ENCODE measurements around the gene THAP8.

THAP8 gene, protein sequence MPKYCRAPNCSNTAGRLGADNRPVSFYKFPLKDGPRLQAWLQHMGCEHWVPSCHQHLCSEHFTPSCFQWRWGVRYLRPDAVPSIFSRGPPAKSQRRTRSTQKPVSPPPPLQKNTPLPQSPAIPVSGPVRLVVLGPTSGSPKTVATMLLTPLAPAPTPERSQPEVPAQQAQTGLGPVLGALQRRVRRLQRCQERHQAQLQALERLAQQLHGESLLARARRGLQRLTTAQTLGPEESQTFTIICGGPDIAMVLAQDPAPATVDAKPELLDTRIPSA
- 0.74 to 3.2 reads per million in 2 experiments for total RNA-seq

GRCh38 chr19:36054119-36054732, at the start of gene THAP8:
THAP8 (minus strand) TSS chr19:36054285; CDS start chr19:36054217, 68 bp downstream.
- peak; percentile 100 for DNase-seq (ENCODE audit: low read depth)

DNA sequence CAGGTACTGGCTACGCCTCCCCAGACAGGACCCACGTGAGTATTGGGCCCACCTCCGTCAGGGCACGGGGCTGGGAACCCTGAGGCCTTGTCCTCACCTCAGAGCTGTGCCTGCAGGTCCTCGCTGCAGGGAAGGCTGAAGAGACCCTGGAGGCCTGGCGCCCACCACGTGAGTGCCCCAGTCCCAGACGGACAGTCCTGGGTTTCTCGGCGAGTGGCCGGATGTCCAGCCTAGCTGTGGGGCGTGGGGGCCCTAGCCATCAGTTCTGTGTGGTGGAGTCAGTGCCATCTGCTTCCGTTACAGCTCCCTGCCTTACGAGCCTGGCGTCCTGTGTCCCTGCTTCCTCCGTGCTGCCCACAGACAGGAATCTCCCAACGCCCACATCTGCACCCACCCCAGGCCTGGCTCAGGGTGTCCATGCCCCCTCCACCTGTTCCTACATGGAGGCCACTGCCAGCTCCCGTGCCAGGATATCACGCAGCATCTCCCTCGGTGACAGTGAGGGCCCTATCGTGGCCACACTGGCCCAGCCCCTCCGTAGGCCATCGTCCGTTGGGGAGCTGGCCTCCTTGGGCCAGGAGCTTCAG, 49.0 kb upstream of the THAP8 start:
- no peak for DNase-seq (ENCODE audit: low read depth)

DNA sequence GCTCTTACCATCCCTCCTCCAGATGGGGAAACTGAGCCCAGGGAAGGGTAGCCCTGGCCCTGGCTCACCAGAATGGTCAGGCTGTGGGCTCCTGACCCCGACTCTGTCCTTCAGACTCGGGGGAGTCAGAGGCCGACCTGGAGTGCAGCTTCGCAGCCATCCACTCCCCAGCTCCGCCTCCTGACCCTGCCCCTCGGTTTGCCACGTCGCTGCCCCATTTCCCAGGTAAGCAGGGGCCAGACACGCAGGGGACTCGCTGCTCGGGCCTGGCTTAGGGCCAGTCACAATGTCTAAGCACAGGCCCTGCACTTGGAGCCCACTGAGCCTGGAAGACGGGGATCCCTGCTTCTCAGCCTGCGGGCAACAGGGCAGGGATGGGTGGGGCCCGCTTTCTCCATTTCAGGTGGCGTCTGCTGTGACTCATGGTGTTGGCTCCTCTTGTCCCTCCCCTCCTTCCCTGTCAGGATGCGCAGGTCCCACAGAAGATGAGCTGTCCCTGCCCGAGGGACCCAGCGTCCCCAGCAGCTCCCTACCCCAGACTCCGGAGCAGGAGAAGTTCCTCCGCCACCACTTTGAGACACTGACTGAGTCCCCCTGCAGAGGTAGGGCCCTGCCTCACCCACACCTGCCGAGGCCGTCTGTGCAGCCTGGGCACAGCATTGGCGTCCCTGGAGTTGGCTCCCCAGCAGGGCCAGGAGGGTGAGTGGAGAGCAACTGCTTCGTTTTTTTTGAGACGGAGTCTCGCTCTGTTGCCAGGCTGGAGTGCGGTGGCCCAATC, 47.7 kb upstream of the THAP8 start:
- DNase-seq (ENCODE audit: low read depth) = no peak

DNA sequence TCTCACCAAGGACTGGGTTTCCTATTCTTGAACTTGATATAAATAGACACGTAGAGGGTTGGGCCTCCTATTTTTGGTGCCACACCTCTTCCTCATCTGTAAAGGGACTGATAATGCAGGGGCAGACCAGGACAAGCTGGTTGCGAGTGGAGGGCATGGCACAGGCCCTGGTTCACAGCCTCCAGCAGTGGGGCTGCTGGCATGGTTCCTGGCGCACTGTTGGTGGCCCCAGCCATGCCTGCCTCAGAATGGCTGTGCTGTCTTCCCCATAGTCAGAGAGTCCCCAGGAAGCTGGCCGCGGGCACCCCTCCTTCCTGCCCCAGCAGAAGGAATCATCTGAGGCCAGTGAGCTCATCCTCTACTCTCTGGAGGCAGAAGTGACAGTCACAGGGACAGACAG, 46.4 kb upstream of the THAP8 start:
- no peak for DNase-seq (ENCODE audit: low read depth)

DNA sequence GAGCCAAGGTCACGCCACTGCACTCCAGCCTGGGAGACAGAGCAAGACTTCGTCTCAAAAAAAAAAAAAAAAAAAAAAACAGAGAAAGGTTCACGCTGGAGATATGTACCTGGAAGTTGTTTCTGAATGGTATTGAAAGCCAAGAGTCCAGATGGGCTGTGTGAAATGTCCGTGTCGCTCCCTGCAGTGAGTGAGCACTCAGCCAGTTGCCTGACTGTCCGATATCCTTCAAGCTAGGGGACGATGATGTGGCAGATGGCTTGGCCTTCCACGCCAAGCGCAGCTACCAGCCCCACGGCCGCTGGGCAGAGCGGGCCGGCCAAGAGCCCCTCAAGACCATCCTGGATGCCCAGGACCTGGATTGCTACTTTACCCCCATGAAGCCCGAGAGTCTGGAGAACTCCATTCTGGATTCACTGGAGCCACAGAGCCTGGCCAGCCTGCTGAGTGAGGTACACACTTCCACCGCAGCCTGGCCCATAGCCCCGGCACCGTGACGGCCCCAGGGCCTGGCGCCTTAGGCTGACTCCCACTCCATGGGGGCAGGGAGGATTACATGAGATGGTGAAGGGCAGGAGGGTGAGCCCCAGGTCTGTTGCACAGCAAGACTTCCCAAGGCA, 45.2 kb upstream of the THAP8 start:
- DNase-seq (ENCODE audit: low read depth) = no peak

- DNase-seq (ENCODE audit: low read depth) = no peak
Observed at GRCh38 chr19:36097036-36097435, 43.0 kb upstream of the THAP8 start.

DNA sequence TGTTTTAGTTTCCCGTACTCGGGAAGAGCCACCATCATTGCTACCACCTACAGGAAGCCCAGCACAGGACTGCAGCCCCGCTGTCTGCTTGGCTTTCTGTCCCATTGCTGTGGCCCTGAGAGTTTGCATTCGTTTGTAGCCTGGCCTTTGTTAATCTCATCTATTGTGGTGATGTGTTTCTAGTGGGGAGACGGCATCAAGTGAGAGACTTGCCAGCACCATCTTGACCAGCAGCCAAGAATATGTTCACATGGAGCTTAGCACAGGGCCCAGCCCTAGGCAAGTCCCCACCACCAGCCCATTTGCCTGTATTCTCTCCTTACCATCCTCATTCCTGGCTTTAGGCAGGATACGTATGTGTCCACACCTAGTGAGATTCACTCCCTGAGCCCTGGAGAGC, 39.6 kb upstream of the THAP8 start:
- no peak for DNase-seq (ENCODE audit: low read depth)

DNA sequence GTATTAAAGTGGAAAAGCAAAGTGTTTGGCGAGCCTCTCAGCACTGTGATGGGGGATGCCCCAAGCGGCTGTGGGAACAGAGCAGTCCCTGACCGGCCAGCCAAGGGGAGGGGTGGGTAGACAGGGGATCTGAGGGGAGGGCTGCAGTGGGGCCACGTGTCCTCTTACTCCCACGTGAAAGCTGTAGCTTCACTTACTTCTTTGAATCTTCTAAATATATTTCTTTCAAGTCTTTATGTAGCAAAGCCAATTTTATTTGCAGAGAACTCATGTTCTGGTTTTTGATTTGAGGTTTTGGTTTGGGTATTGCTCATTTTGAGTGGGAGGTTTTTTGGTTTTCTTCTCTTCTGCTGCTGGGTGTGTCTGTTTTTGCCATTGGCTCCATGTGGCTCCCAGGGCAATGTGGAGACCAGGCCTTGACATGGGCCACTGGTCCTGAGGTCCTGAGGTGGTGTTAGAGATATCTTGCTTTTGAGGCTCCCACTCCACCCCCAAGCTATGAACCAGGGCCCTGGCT, 39.1 kb upstream of the THAP8 start:
- no peak for DNase-seq (ENCODE audit: low read depth)

DNA sequence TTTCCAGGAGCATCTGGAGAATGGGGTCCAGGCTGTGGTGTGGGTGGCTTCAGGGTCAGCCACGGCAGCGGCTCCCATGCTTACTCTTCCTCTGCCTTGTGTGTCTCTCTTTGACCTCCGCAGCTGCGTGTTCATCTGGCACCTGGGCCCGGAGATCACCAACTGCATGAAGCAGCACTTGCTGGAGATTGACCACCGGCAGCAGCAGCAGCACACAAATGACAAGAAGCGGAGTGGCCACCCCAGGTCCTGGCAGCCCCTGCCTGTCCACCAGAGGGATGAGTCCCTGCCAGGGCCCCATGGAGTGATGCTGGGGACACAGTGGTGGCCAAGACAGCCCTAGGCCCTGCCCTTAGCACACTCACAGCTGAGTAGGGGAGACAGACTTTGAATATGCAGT, 38.5 kb upstream of the THAP8 start:
- DNase-seq (ENCODE audit: low read depth) = no peak

DNA sequence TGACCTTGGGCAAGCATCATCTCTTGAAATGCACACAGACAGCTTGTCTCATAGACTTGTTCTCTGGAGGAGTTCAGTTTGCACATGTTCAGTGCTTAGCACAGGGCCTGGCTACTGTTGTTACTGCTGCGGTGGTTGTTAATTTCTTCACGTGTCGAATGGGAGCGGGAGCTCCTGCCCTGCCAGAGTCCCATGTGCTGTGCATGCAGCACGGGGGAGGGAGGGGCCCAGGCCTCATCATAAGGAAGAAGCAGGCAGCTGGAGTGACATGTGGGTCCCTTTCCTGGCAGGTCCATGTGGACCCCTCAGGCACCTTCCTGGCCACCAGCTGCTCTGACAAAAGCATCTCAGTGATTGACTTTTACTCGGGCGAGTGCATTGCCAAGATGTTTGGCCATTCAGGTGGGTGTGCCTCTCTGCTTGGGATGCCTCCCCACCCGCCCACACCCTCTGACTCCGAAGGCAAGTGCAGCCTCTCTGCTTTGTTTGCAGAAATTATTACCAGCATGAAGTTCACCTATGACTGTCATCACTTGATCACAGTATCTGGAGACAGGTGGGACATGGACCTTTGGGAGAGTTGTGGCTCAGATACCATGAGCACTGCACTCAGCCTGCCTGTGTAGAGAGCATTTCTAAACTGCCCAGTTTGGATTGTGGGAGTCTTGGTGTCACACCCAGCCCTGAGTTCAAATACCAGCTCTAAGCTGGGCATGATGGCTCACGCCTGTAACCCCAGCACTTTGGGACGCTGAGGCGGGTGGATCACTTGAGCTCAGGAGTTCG, 37.0 kb upstream of the THAP8 start:
- no peak for DNase-seq (ENCODE audit: low read depth)

- no peak for DNase-seq (ENCODE audit: low read depth)
Observed at GRCh38 chr19:36089847-36090246, 35.8 kb upstream of the THAP8 start.

GRCh38 chr19:36086326-36086725, 32.2 kb upstream of the THAP8 start:
- no peak for DNase-seq (ENCODE audit: low read depth)

- no peak for DNase-seq (ENCODE audit: low read depth)
Observed at GRCh38 chr19:36084231-36085009, 30.3 kb upstream of the THAP8 start.

DNA sequence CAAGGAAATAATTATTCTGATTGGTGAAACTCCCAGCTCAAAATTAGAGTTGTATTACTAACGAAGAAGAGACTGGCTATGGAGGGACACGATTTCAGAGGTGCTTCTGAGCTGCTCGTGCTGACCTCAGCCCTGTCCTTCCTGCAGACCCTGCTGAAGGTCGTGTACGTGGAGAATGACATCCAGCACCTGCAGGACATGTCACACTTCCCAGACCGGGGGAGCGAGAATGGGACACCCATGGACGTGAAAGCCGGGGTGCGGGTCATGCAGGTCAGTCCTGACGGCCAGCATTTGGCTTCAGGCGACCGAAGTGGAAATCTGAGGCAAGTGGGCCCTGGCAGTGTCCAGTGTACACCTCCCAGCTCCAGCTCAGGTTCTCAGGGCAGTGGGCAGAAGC, 28.8 kb upstream of the THAP8 start:
- DNase-seq (ENCODE audit: low read depth) = no peak

DNA sequence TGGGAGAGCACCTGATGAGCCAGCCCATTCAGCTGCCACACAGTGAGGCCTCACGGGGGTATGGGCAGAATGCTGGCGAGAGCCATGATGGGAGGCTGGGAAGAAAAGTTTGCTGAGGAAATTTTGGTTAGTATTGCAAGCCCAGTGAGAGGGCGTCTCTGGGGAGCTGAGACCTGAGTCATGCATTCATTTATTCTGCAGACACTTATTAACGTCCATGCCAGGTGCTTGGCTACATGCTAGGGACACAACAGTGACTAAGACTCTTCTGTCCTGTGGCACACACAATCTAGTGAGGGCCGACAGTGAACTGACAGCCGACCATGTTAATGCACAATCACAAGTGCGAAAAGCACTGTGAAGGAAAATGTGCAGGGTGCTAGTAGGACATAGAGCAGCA, 27.8 kb upstream of the THAP8 start:
- DNase-seq (ENCODE audit: low read depth) = no peak

DNA sequence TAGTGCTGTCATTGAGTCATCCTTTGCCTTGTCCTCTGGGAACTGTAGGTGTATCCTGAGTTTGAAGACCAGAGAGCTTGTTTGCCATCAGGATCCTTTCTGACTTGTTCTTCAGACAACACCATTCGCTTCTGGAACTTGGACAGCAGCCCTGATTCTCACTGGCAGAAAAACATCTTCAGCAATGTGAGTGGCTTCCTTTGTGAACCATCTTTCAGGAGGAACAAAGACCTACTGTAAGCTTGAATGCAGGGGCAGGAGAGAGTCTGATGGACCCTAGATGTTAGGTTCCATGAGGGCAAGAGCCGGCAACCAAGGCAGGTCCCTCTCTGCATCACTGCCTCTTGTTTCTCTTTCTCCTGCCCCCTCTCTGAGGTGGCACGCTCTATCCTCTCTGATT, 27.3 kb upstream of the THAP8 start:
- no peak for DNase-seq (ENCODE audit: low read depth)

DNA sequence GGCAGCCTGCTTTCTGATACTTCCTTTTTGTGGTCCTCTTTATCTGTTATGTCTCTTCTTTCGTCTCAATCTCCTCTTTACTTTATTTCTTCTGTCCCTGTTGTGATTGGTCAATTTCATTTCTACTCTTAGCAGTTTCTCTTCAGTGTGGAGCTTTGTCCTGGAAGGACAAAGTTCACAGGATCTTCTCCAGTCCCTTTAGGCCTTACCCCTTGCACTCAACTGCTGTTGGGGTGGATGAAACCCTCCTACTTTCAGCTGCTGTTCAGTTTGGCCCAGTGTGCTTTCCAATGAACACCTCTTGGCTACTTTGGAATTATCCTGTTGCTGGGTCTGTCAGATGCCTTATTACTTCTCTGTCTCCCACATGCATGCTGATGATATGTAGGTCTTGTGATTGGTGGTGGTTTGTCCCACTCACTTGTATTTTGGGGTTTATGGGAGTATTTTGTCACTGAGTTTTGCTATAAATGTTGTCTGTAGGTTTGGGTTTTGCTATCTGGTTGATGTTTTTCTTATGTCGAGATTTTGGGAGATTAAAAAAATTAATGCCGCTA, 25.4 kb upstream of the THAP8 start:
- DNase-seq (ENCODE audit: low read depth) = no peak

GRCh38 chr19:36073121-36073876, 19.2 kb upstream of the THAP8 start:
- DNase-seq (ENCODE audit: low read depth) = no peak

DNA sequence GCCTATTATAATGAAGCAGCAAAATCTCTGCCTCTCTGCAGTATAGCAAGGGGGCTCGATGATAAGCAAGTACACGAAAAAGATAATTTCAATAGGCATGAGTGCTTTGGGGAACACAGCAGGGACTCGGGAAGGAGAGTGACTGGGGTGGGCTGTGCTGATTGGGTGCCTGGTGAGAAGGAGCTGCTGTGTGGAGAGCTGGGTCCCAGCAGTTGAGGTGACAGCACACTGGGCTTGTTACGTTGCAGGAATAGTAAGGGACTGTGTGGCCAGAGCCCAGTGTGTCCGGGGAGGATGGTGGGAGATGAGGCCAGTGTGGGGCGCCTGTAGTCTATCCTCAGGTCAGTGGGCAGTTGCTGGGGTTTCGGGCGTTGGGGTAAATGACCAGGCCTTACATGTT, 18.0 kb upstream of the THAP8 start:
- DNase-seq (ENCODE audit: low read depth) = no peak

All from T follicular helper cell (primary cell).